Sigmoid colon (tissue), 4 donors: Measurements from ENCODE around the gene KCNQ5.

Experiments used
- CTCF ChIP-seq, 4 experiments: fragments of 450-650 bp in 3 of 4; fragments of 200-600 bp in 1 of 4; IDR thresholded peaks; one replicate each; pipeline ENCODE4 v1.5.1; 2016 to 2019; ENCODE audit warnings: antibody characterized with exemption in 4 of 4, mild to moderate bottlenecking in 3 of 4, moderate library complexity in 2 of 4
- POLR2A ChIP-seq, 2 donors: fragments of 450-650 bp; IDR thresholded peaks; one replicate each; pipeline ENCODE4 v1.6.1; 2016; ENCODE audit warnings: antibody characterized with exemption in 2 of 2, mild to moderate bottlenecking in 2 of 2, moderate library complexity in 2 of 2
- POLR2AphosphoS5 ChIP-seq, 4 donors: sonication (generic); formaldehyde crosslinking; IDR thresholded peaks; one replicate each; pipeline ENCODE4 v1.6.1; 2017; ENCODE audit warnings: antibody characterized with exemption in 4 of 4

- TF ChIP-seq POLR2A (IDR thresholded peaks at IDR 0.05), result no peak
- no peak for TF ChIP-seq CTCF (IDR thresholded peaks at IDR 0.05)
- TF ChIP-seq POLR2AphosphoS5 (IDR thresholded peaks at IDR 0.05), result no peak
Observed at GRCh38 chr6:72689107-72689954, 67.5 kb downstream of the KCNQ5 start.
